Sciatic nerve (tissue), 2 donors: Measurements from ENCODE around the gene PLIN3. TPM values are rescaled to one million over a fixed set of nuclear protein-coding genes. Genes with fewer than 3 reads are reported as not detected.
"Not testable (repeated sequence)": the region's sequence is repeated elsewhere in the genome, so short reads cannot be mapped to it uniquely, and the experiment has no call there.

Experiments
- ATAC-seq: fragments of 200-7000 bp; cut with Tn5 transposase; one replicate; pipeline ENCODE4 v1.9.1; 2020; ENCODE audit warnings: mild to moderate bottlenecking, moderate library complexity
- DNase-seq: peaks from one replicate; pipeline ENCODE4 v3.0.0-alpha.2; 2020; ENCODE audit warnings: low spot score
- intact Hi-C: fragments of 100-400 bp; cut with DNase I; formaldehyde crosslinking; loops from one replicate; pipeline ENCODE4 v1.14.2; 2022
- total RNA-seq: library from RNA; stranded (reverse); fragmentation: NEBNext Ultra II Directional; extraction: Animal tissue kit (Norgen Biotek cat#: 25700); gene quantifications from one replicate; pipeline ENCODE4 v1.2.1, GENCODE V29; 2021
- donor health status: DM: no; HTN: no; CAD: no.
- donor health status: DM: no; HTN: no; CAD: no.

The PLIN3 gene
- total RNA-seq, 1 donor from 2014 or later: 32.1 TPM

GRCh38 chr19:4794971-4795370 is 72.5 kb downstream of the PLIN3 start:
- ATAC-seq (no peak), DNase-seq (no peak)
- intact Hi-C loops: loop anchor here (10.0 kb wide), 1 partner anchor 60 kb away; no protein-coding TSS in a partner anchor

DNA sequence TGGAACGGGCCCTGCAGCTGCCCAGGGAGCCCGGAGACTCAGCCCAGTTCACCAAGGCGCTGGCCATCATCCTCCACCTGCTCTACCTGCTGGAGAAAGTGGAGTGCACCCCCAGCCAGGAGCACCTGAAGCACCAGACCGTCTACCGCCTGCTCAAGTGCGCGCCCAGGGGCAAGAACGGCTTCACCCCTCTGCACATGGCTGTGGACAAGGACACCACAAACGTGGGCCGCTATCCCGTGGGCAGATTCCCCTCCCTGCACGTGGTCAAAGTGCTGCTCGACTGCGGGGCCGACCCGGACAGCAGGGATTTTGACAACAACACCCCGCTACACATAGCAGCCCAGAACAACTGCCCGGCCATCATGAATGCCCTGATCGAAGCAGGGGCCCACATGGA is 74.2 kb downstream of the PLIN3 start:
- intact Hi-C loops: loop anchor here (10.0 kb wide), 1 partner anchor 58 kb away; no protein-coding TSS in a partner anchor
- ATAC-seq, DNase-seq: not testable (repeated sequence)

DNA sequence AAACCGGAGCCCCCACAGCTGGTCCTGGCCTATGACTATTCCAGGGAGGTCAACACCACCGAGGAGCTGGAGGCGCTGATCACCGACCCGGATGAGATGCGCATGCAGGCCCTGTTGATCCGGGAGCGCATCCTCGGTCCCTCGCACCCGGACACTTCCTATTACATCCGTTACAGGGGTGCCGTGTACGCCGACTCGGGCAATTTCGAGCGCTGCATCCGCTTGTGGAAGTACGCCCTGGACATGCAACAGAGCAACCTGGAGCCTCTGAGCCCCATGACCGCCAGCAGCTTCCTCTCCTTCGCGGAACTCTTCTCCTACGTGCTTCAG is 74.6 kb downstream of the PLIN3 start:
- DNase-seq, ATAC-seq: not testable (repeated sequence)
- intact Hi-C loops: loop anchor here (10.0 kb wide), 1 partner anchor 58 kb away; no protein-coding TSS in a partner anchor

DNA sequence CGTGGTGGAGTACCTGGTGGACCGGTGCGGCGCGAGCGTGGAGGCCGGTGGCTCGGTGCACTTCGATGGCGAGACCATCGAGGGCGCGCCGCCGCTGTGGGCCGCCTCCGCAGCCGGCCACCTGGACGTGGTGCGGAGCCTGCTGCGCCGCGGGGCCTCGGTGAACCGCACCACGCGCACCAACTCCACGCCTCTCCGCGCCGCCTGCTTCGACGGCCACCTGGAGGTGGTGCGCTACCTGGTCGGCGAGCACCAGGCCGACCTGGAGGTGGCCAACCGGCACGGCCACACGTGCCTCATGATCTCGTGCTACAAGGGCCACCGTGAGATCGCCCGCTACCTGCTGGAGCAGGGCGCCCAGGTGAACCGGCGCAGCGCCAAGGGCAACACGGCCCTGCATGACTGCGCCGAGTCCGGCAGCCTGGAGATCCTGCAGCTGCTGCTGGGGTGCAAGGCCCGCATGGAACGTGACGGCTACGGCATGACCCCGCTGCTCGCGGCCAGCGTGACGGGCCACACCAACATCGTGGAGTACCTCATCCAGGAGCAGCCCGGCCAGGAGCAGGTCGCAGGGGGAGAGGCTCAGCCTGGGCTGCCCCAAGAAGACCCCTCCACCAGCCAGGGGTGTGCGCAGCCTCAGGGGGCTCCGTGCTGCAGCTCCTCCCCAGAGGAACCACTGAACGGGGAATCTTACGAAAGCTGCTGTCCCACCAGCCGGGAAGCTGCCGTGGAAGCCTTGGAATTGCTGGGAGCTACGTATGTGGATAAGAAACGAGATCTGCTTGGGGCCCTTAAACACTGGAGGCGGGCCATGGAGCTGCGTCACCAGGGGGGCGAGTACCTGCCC is 75.2 kb downstream of the PLIN3 start:
- not testable (repeated sequence) for ATAC-seq
- intact Hi-C loops: loop anchor here (10.0 kb wide), 1 partner anchor 57 kb away; no protein-coding TSS in a partner anchor
- peak; percentile 68 for DNase-seq

GRCh38 chr19:4791183-4792018 is 76.1 kb downstream of the PLIN3 start, which contains the start of gene FEM1A:
Gene FEM1A (plus strand): TSS chr19:4791734. CDS start chr19:4791855, 121 bp downstream.
- ATAC-seq (peak; percentile 99), DNase-seq (peak; percentile 99)
- intact Hi-C loops: loop anchor here (10.0 kb wide), 1 partner anchor 57 kb away; no protein-coding TSS in a partner anchor

Other genes with a start within 250 kb of the PLIN3 start
- 12.8 TPM for gene TNFAIP8L1, start 228.2 kb downstream of the PLIN3 start, total RNA-seq
- gene MYDGF, start 197.3 kb downstream of the PLIN3 start, total RNA-seq: 49.1 TPM
- gene DPP9, start 143.8 kb downstream of the PLIN3 start, total RNA-seq: 47.7 TPM
- 7.5 TPM for gene FEM1A, start 75.9 kb downstream of the PLIN3 start, total RNA-seq
- gene TICAM1, start 36.0 kb downstream of the PLIN3 start, total RNA-seq: 10.8 TPM
- gene ARRDC5, start 35.2 kb upstream of the PLIN3 start, total RNA-seq: 1.1 TPM
- 1.2 TPM for gene UHRF1, start 41.8 kb upstream of the PLIN3 start, total RNA-seq
- 60.1 TPM for gene KDM4B, start 101.4 kb upstream of the PLIN3 start, total RNA-seq